Osteoblast (primary cell): ENCODE results near the gene SAMD8. TPM values are rescaled to one million over a fixed set of nuclear protein-coding genes. Genes with fewer than 3 reads are reported as not detected.

Source experiments
- DNase-seq: peaks from one replicate; pipeline ENCODE4 v3.0.0; 2011; ENCODE audit warnings: low spot score, mixed read lengths; ENCODE audit not compliant: insufficient read length; ENCODE audit errors: missing footprints
- H2AFZ ChIP-seq: 2 replicates; pipeline ENCODE4 v1.6.0; 2011; ENCODE audit warnings: mild to moderate bottlenecking, low read length
- H3K27ac ChIP-seq: 2 replicates; pipeline ENCODE4 v1.5.1; 2011; ENCODE audit warnings: mild to moderate bottlenecking, low read depth, low read length, moderate library complexity
- H3K27me3 ChIP-seq: 2 replicates; pipeline ENCODE4 v1.6.0; 2012; ENCODE audit warnings: mild to moderate bottlenecking, control low read depth, inconsistent platforms, low read length, moderate library complexity; ENCODE audit not compliant: insufficient read depth
- H3K36me3 ChIP-seq: 2 replicates; pipeline ENCODE4 v1.5.1; 2011; ENCODE audit warnings: mild to moderate bottlenecking, low read length, control low read depth, moderate library complexity; ENCODE audit not compliant: insufficient read depth
- H3K4me1 ChIP-seq: 2 replicates; pipeline ENCODE4 v1.5.1; 2011; ENCODE audit warnings: mild to moderate bottlenecking, low read length, control low read depth, moderate library complexity; ENCODE audit not compliant: insufficient read depth
- H3K4me2 ChIP-seq: 2 replicates; pipeline ENCODE4 v1.6.0; 2011; ENCODE audit warnings: mild to moderate bottlenecking, low read length; ENCODE audit not compliant: insufficient read depth
- H3K4me3 ChIP-seq: fragments of 200-600 bp; sonication (generic); 3 replicates; pipeline ENCODE4 v1.5.1; 2012; ENCODE audit warnings: mild to moderate bottlenecking, low read length, inconsistent platforms; ENCODE audit not compliant: insufficient read depth
- H3K79me2 ChIP-seq: 2 replicates; pipeline ENCODE4 v1.6.0; 2012; ENCODE audit warnings: mild to moderate bottlenecking, low read length, control low read depth, inconsistent platforms; ENCODE audit not compliant: insufficient read depth
- H3K9me3 ChIP-seq: 2 replicates; pipeline ENCODE4 v1.5.1; 2011; ENCODE audit warnings: low read depth, low read length, control low read depth
- H4K20me1 ChIP-seq: 2 replicates; pipeline ENCODE4 v1.6.0; 2012; ENCODE audit warnings: mild to moderate bottlenecking, low read length, control low read depth; ENCODE audit not compliant: insufficient read depth
- total RNA-seq: library from RNA; depleted of rRNA; stranded (reverse); fragments of >200 nt; gene quantifications from 2 replicates; pipeline ENCODE4 v1.2.3, GENCODE V29; 2012
- TF ChIP-seq, protein P1 (sequence below): IDR thresholded peaks from 2 replicates; pipeline ENCODE4 v1.5.1; 2011; ENCODE audit warnings: mild to moderate bottlenecking, low read depth, low read length, moderate library complexity; ENCODE audit errors: extremely low read depth

The SAMD8 gene
- total RNA-seq, 1 donor = 31.5 TPM

- no peak overlapping the region for H2AFZ ChIP-seq
- TF ChIP-seq, protein P1, sequence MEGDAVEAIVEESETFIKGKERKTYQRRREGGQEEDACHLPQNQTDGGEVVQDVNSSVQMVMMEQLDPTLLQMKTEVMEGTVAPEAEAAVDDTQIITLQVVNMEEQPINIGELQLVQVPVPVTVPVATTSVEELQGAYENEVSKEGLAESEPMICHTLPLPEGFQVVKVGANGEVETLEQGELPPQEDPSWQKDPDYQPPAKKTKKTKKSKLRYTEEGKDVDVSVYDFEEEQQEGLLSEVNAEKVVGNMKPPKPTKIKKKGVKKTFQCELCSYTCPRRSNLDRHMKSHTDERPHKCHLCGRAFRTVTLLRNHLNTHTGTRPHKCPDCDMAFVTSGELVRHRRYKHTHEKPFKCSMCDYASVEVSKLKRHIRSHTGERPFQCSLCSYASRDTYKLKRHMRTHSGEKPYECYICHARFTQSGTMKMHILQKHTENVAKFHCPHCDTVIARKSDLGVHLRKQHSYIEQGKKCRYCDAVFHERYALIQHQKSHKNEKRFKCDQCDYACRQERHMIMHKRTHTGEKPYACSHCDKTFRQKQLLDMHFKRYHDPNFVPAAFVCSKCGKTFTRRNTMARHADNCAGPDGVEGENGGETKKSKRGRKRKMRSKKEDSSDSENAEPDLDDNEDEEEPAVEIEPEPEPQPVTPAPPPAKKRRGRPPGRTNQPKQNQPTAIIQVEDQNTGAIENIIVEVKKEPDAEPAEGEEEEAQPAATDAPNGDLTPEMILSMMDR = no peak
- H3K79me2 ChIP-seq = no peaks in the 10 kb centered on the region
- H3K36me3 ChIP-seq = no peaks in the 10 kb centered on the region
- no peaks in the 10 kb centered on the region for H3K9me3 ChIP-seq
- no peak for DNase-seq
- peaks cover 3% of the 10 kb centered on the region for H3K27me3 ChIP-seq
- H3K4me3 ChIP-seq = no peak overlapping the region
- no peak overlapping the region for H3K4me2 ChIP-seq
- H4K20me1 ChIP-seq = no peaks in the 10 kb centered on the region
- no peak overlapping the region for H3K27ac ChIP-seq
- H3K4me1 ChIP-seq = no peaks in the 10 kb centered on the region
These were observed 20.3 kb upstream of the SAMD8 start for GRCh38 chr10:75091146-75091545.

- DNase-seq = no peak
- Histone ChIP-seq H3K9me3 (no peaks in the 10 kb centered on the region), H3K27ac (no peak overlapping the region), H3K36me3 (no peaks in the 10 kb centered on the region), H3K27me3 (no peaks in the 10 kb centered on the region), H3K4me1 (no peaks in the 10 kb centered on the region), H3K79me2 (no peaks in the 10 kb centered on the region), H4K20me1 (no peaks in the 10 kb centered on the region), H2AFZ (no peak overlapping the region), H3K4me3 (no peak overlapping the region), H3K4me2 (no peak overlapping the region)
- TF ChIP-seq, protein P1 = no peak
These were observed 17.0 kb upstream of the SAMD8 start for GRCh38 chr10:75094465-75094864.

- no peak overlapping the region for H3K27ac ChIP-seq
- TF ChIP-seq, protein P1 = no peak
- H3K4me3 ChIP-seq = no peak overlapping the region
- no peaks in the 10 kb centered on the region for H3K4me1 ChIP-seq
- H4K20me1 ChIP-seq = no peaks in the 10 kb centered on the region
- H2AFZ ChIP-seq = no peak overlapping the region
- no peaks in the 10 kb centered on the region for H3K36me3 ChIP-seq
- H3K27me3 ChIP-seq = no peaks in the 10 kb centered on the region
- H3K4me2 ChIP-seq = no peak overlapping the region
- no peaks in the 10 kb centered on the region for H3K9me3 ChIP-seq
- H3K79me2 ChIP-seq = no peaks in the 10 kb centered on the region
- no peak for DNase-seq
These were observed 15.8 kb upstream of the SAMD8 start for GRCh38 chr10:75095631-75096030.

- Histone ChIP-seq H3K27ac (no peak overlapping the region), H3K27me3 (no peaks in the 10 kb centered on the region), H3K4me3 (no peak overlapping the region), H3K36me3 (no peaks in the 10 kb centered on the region), H2AFZ (no peak overlapping the region), H3K9me3 (no peaks in the 10 kb centered on the region), H4K20me1 (no peaks in the 10 kb centered on the region), H3K4me2 (no peak overlapping the region), H3K4me1 (no peaks in the 10 kb centered on the region), H3K79me2 (no peaks in the 10 kb centered on the region)
- TF ChIP-seq, protein P1 = no peak
- DNase-seq = peak; percentile 61
These were observed 14.7 kb upstream of the SAMD8 start for GRCh38 chr10:75096749-75097148.
